ENCODE results near the gene LCMT1.

LCMT1 gene

GRCh38 chr16:25083065-25083464 lies 28.5 kb upstream of the LCMT1 start:
- no peak for TF ChIP-seq CTCF (conservative IDR thresholded peaks at IDR 0.05; ENCODE audit: low read length)
- no peak overlapping the region for H3K4me3 ChIP-seq (ENCODE audit: low read length)
- no peak for DNase-seq (ENCODE audit: low read depth)

- no peak for TF ChIP-seq CTCF (conservative IDR thresholded peaks at IDR 0.05; ENCODE audit: low read length)
- no peak overlapping the region for H3K4me3 ChIP-seq (ENCODE audit: low read length)
- DNase-seq (ENCODE audit: low read depth): no peak
Observed at GRCh38 chr16:25083701-25084100, 27.8 kb upstream of the LCMT1 start.

GRCh38 chr16:25084797-25085196 lies 26.7 kb upstream of the LCMT1 start:
- DNase-seq (ENCODE audit: low read depth): no peak
- no peak overlapping the region for H3K4me3 ChIP-seq (ENCODE audit: low read length)
- no peak for TF ChIP-seq CTCF (conservative IDR thresholded peaks at IDR 0.05; ENCODE audit: low read length)

- TF ChIP-seq CTCF (conservative IDR thresholded peaks at IDR 0.05; ENCODE audit: low read length): no peak
- no peak overlapping the region for H3K4me3 ChIP-seq (ENCODE audit: low read length)
- no peak for DNase-seq (ENCODE audit: low read depth)
Observed at GRCh38 chr16:25087761-25088160, 23.8 kb upstream of the LCMT1 start.

- TF ChIP-seq CTCF (conservative IDR thresholded peaks at IDR 0.05; ENCODE audit: low read length): no peak
- DNase-seq (ENCODE audit: low read depth): no peak
Observed at GRCh38 chr16:25089351-25089750, 22.2 kb upstream of the LCMT1 start.

GRCh38 chr16:25092441-25092840 lies 19.1 kb upstream of the LCMT1 start:
- no peak for TF ChIP-seq CTCF (conservative IDR thresholded peaks at IDR 0.05; ENCODE audit: low read length)
- no peak for DNase-seq (ENCODE audit: low read depth)

More at GRCh38 chr16:25089351-25089750, 22.2 kb upstream of the LCMT1 start:
- no peak overlapping the region for H3K4me3 ChIP-seq (ENCODE audit: low read length)

GRCh38 chr16:25093208-25094061 lies 18.1 kb upstream of the LCMT1 start:
- no peak for DNase-seq (ENCODE audit: low read depth)
- no peak overlapping the region for H3K4me3 ChIP-seq (ENCODE audit: low read length)
- no peak for TF ChIP-seq CTCF (conservative IDR thresholded peaks at IDR 0.05; ENCODE audit: low read length)

More at GRCh38 chr16:25092441-25092840, 19.1 kb upstream of the LCMT1 start:
- H3K4me3 ChIP-seq (ENCODE audit: low read length): no peak overlapping the region

Measured in AG10803 (cell line).